IMR-90 (cell line): ENCODE measurements around the gene CACNA2D3.

Experiments used
- BHLHE40 ChIP-seq: fragments of 150-350 bp; IDR thresholded peaks from 2 replicates; pipeline ENCODE4 v1.6.1; 2016; ENCODE audit warnings: mild to moderate bottlenecking, low read depth, low read length
- FOS ChIP-seq: fragments of 150-350 bp; IDR thresholded peaks from 2 replicates; pipeline ENCODE4 v1.6.1; 2016; ENCODE audit warnings: low read depth, low read length
- POLR2A ChIP-seq: IDR thresholded peaks from 2 replicates; pipeline ENCODE4 v1.6.1; 2012; ENCODE audit warnings: mild to moderate bottlenecking, low read depth, low read length
- SMC3 ChIP-seq: fragments of 150-350 bp; IDR thresholded peaks from 2 replicates; pipeline ENCODE4 v1.6.1; 2016; ENCODE audit warnings: low read depth, mild to moderate bottlenecking, antibody characterized with exemption, low read length, moderate library complexity
- TF ChIP-seq, protein P1 (sequence below): conservative IDR thresholded peaks from 2 replicates; pipeline ENCODE4 v1.5.1; 2012; ENCODE audit warnings: mild to moderate bottlenecking, low read depth, low read length, improper control_type of control experiment
- TF ChIP-seq, protein P2 (sequence below): fragments of 150-350 bp; IDR thresholded peaks from 2 replicates; pipeline ENCODE4 v1.6.1; 2017; ENCODE audit warnings: mild to moderate bottlenecking, antibody characterized with exemption, low read length, low read depth

DNA sequence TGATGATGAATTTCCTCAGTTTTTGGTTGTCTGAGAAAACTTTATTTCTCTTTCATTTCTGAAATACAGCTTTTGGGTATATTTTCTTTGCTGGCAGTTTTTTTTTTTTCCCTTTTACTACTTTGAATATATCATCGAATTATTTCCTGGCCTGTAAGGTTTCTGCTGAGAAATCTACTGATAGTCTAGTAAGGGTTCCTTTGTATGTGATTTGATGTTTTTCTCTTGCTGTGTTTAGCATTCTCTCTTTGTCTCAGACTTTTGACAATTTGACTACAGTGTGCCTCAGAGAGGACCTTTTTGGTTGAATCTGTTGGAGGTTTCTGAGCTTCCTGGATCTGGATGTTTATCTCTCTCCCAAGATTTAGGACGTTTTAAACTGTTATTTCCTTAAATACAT lies 336.0 kb downstream of the CACNA2D3 start:
- TF ChIP-seq POLR2A (no peak), BHLHE40 (no peak), SMC3 (no peak), FOS (no peak)
- TF ChIP-seq, protein P1, sequence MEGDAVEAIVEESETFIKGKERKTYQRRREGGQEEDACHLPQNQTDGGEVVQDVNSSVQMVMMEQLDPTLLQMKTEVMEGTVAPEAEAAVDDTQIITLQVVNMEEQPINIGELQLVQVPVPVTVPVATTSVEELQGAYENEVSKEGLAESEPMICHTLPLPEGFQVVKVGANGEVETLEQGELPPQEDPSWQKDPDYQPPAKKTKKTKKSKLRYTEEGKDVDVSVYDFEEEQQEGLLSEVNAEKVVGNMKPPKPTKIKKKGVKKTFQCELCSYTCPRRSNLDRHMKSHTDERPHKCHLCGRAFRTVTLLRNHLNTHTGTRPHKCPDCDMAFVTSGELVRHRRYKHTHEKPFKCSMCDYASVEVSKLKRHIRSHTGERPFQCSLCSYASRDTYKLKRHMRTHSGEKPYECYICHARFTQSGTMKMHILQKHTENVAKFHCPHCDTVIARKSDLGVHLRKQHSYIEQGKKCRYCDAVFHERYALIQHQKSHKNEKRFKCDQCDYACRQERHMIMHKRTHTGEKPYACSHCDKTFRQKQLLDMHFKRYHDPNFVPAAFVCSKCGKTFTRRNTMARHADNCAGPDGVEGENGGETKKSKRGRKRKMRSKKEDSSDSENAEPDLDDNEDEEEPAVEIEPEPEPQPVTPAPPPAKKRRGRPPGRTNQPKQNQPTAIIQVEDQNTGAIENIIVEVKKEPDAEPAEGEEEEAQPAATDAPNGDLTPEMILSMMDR = no peak
- TF ChIP-seq, protein P2, sequence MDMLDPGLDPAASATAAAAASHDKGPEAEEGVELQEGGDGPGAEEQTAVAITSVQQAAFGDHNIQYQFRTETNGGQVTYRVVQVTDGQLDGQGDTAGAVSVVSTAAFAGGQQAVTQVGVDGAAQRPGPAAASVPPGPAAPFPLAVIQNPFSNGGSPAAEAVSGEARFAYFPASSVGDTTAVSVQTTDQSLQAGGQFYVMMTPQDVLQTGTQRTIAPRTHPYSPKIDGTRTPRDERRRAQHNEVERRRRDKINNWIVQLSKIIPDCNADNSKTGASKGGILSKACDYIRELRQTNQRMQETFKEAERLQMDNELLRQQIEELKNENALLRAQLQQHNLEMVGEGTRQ = no peak
